CD4-positive, alpha-beta T cell treated with Interleukin-6 for 4 hours (primary cell): ENCODE data around the gene NPM1.
"Not testable (repeated sequence)": the region's sequence is repeated elsewhere in the genome, so short reads cannot be mapped to it uniquely, and the experiment has no call there.

Experiments
- DNase-seq: peaks from one replicate; pipeline ENCODE4 v3.0.0-alpha.2; 2020; ENCODE audit warnings: mixed read lengths

The NPM1 gene

GRCh38 chr5:171387345-171387969 is at the start of gene NPM1:
Gene NPM1, plus strand, starts transcription at chr5:171387849. Its CDS starts 100 bp downstream, at chr5:171387949.
- DNase-seq, result peak; percentile 98

- no peak for DNase-seq
Measured at GRCh38 chr5:171340042-171340441, 47.6 kb upstream of the NPM1 start.

GRCh38 chr5:171340491-171340890 is 47.2 kb upstream of the NPM1 start:
- no peak for DNase-seq

- DNase-seq, result peak; percentile 29
Measured at GRCh38 chr5:171342362-171343111, 45.1 kb upstream of the NPM1 start.

GRCh38 chr5:171344936-171345608 is 42.6 kb upstream of the NPM1 start:
- DNase-seq, result no peak

- no peak for DNase-seq
Measured at GRCh38 chr5:171351536-171352073, 36.0 kb upstream of the NPM1 start.

GRCh38 chr5:171355302-171355724 is 32.3 kb upstream of the NPM1 start:
- DNase-seq, result no peak

- no peak for DNase-seq
Measured at GRCh38 chr5:171357843-171358242, 29.8 kb upstream of the NPM1 start.

GRCh38 chr5:171361151-171361550 is 26.5 kb upstream of the NPM1 start:
- not testable (repeated sequence) for DNase-seq

GRCh38 chr5:171363249-171363648 is 24.4 kb upstream of the NPM1 start:
- not testable (repeated sequence) for DNase-seq

GRCh38 chr5:171363846-171364245 is 23.8 kb upstream of the NPM1 start:
- DNase-seq, result no peak

- DNase-seq, result peak; percentile 2
Measured at GRCh38 chr5:171365351-171365750, 22.3 kb upstream of the NPM1 start.

- DNase-seq, result no peak
Measured at GRCh38 chr5:171366645-171367044, 21.0 kb upstream of the NPM1 start.

GRCh38 chr5:171367424-171368370 is 20.0 kb upstream of the NPM1 start:
- no peak for DNase-seq

- DNase-seq, result no peak
Measured at GRCh38 chr5:171369056-171369455, 18.6 kb upstream of the NPM1 start.

GRCh38 chr5:171369898-171370297 is 17.8 kb upstream of the NPM1 start:
- DNase-seq, result no peak

GRCh38 chr5:171370881-171371280 is 16.8 kb upstream of the NPM1 start:
- not testable (repeated sequence) for DNase-seq

GRCh38 chr5:171371326-171371725 is 16.3 kb upstream of the NPM1 start:
- DNase-seq, result no peak

GRCh38 chr5:171379961-171380360 is 7.7 kb upstream of the NPM1 start:
- DNase-seq, result no peak

- DNase-seq, result not testable (repeated sequence)
Measured at GRCh38 chr5:171384416-171384815, 3.2 kb upstream of the NPM1 start.

GRCh38 chr5:171384999-171385398 is 2.6 kb upstream of the NPM1 start:
- not testable (repeated sequence) for DNase-seq

GRCh38 chr5:171386006-171386671 is 1.5 kb upstream of the NPM1 start:
- no peak for DNase-seq
